Gastrocnemius medialis (tissue), 4 donors: ENCODE data around the gene GFOD1. TPM values are rescaled to one million over a fixed set of nuclear protein-coding genes. Genes with fewer than 3 reads are reported as not detected.
A peak's percentile ranks its signal among the peaks of the same experiment; 100 is the strongest.

Experiments
- ATAC-seq, 2 donors: fragments of 150-250 bp; one replicate each; pipeline ENCODE4 v1.9.1; 2016
- DNase-seq, 2 donors: peaks; one replicate each; pipeline ENCODE4 v3.0.0-alpha.2; 2019
- H3K27ac ChIP-seq, 4 donors: fragments of 200-600 bp; sonication (generic); 1 replicate in 1 of 4; 2 replicates in 3 of 4; pipeline ENCODE4 v1.5.1; 2016 to 2018; ENCODE audit warnings: mild to moderate bottlenecking in 2 of 4, moderate library complexity in 1 of 4
- H3K27me3 ChIP-seq, 3 donors: fragments of 200-600 bp; sonication (generic) in 2 of 3; 1 replicate in 1 of 3; 2 replicates in 2 of 3; pipeline versions ENCODE4 v1.5.1 to v1.6.0; 2016 to 2019; ENCODE audit warnings: mild to moderate bottlenecking in 1 of 3, moderate library complexity in 1 of 3
- H3K36me3 ChIP-seq, 2 donors: fragments of 200-600 bp; sonication (generic) in 1 of 2; one replicate each; pipeline ENCODE4 v1.5.1; 2017 to 2018
- H3K4me1 ChIP-seq, 2 donors: fragments of 200-600 bp; sonication (generic) in 1 of 2; one replicate each; pipeline ENCODE4 v1.5.1; 2016 to 2017; ENCODE audit warnings: mild to moderate bottlenecking in 2 of 2
- H3K4me3 ChIP-seq, 4 donors: fragments of 200-600 bp; sonication (generic) in 3 of 4; 1 replicate in 1 of 4; 2 replicates in 3 of 4; pipeline ENCODE4 v1.5.1; 2016 to 2019; ENCODE audit warnings: mild to moderate bottlenecking in 2 of 4
- H3K9me3 ChIP-seq, 3 donors: fragments of 200-600 bp; sonication (generic) in 2 of 3; 1 replicate in 1 of 3; 2 replicates in 2 of 3; pipeline ENCODE4 v1.5.1; 2016 to 2019
- CTCF ChIP-seq, 5 experiments: fragments of 450-650 bp in 3 of 5; fragments of 200-600 bp in 2 of 5; sonication (generic) in 2 of 5; IDR thresholded peaks in 4 of 5; conservative IDR thresholded peaks in 1 of 5; 1 replicate in 4 of 5; 2 replicates in 1 of 5; pipeline ENCODE4 v1.5.1; 2016 to 2019; ENCODE audit warnings: antibody characterized with exemption in 5 of 5, mild to moderate bottlenecking in 3 of 5, moderate library complexity in 3 of 5
- POLR2A ChIP-seq, 2 donors: fragments of 450-650 bp; IDR thresholded peaks; one replicate each; pipeline ENCODE4 v1.6.1; 2017; ENCODE audit warnings: antibody characterized with exemption in 2 of 2, mild to moderate bottlenecking in 2 of 2, moderate library complexity in 2 of 2
- in situ Hi-C, 4 donors: fragments of 200-750 bp; cut with MboI; loops; one replicate each; pipeline versions ENCODE4 v1.15.0 to v1.8.0; 2017; ENCODE audit warnings: low sequenced_read_pairs in 4 of 4
- intact Hi-C: fragments of 100-400 bp; cut with DNase I; formaldehyde crosslinking; loops from one replicate; pipeline ENCODE4 v1.15.1; 2023; ENCODE audit warnings: low total_unique reads
- total RNA-seq, 4 donors: library from RNA; depleted of rRNA; stranded (reverse); fragments of >200 nt; gene quantifications; one replicate each; pipeline versions ENCODE4 v1.1.0 to v1.2.3, GENCODE V29; 2016

GFOD1 gene
- total RNA-seq, 4 donors from 2014 or later, result 9.0 to 31.8 (median 16.9) TPM

- TF ChIP-seq POLR2A (IDR thresholded peaks at IDR 0.05) (no peak), CTCF (IDR thresholded peaks at IDR 0.05 in 4 of 5, conservative IDR thresholded peaks at IDR 0.05 in 1 of 5) (no peak)
- H3K4me1 ChIP-seq, result peaks cover 6 to 14% of the 10 kb centered on the region in 2 donors
- in situ Hi-C loops, result loop anchor here in 3 of 4 donors (5.0 to 25.0 kb wide), 3 partner anchors 120 to 197 kb away; no protein-coding TSS in a partner anchor
Measured at GRCh38 chr6:13531956-13532355, 44.6 kb upstream of the GFOD1 start.

DNA sequence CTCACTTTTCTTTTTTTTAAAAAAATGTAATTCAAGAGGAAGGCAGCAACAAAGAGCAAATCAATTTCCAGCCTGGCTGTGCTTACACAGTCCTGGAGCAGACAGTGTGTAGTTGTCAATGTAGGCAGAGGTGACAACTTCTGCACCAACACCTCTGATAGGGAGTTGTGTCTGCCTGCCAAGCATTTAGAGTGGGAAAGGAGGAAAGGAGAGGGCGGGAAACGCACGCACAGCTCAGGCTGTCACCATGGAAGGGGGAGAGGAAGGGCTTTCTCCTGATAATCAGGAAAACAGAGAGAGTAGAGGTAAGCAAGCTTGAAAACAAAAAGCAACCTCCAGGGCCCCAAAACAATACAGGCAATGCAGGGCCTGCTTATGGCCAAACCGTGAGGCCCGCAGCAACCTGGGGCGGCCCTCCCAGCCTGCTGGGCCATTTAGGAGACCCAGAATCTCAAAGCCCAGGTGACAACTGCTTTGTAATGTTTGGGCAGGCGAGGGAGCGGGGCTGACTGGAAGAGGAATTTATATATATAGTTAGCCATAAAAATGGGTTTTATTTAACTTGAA, 41.5 kb upstream of the GFOD1 start:
- TF ChIP-seq CTCF (IDR thresholded peaks at IDR 0.05 in 4 of 5, conservative IDR thresholded peaks at IDR 0.05 in 1 of 5) (no peak), POLR2A (IDR thresholded peaks at IDR 0.05) (no peak)
- Histone ChIP-seq H3K27me3 (no peaks in the 10 kb centered on the region), H3K9me3 (no peaks in the 10 kb centered on the region), H3K4me3 (no peak overlapping the region), H3K27ac (peak overlapping the region; percentile 80 to 100 (median 88)), H3K4me1 (peaks cover 37 to 42% of the 10 kb centered on the region in 2 donors), H3K36me3 (no peaks in the 10 kb centered on the region)
- ATAC-seq (no peak), DNase-seq (no peak)
- in situ Hi-C loops (loop anchor here in 1 of 4 donors (25.0 kb wide), 1 partner anchor 117 kb away; no protein-coding TSS in a partner anchor), intact Hi-C loops (no loop called here)

More at GRCh38 chr6:13531956-13532355, 44.6 kb upstream of the GFOD1 start:
- H3K27ac ChIP-seq, result no peak overlapping the region
- ATAC-seq (no peak), DNase-seq (no peak)
- no peaks in the 10 kb centered on the region for H3K27me3 ChIP-seq
- intact Hi-C loops, result no loop called here
- H3K36me3 ChIP-seq, result no peaks in the 10 kb centered on the region
- no peak overlapping the region for H3K4me3 ChIP-seq
- H3K9me3 ChIP-seq, result no peaks in the 10 kb centered on the region

GRCh38 chr6:13528232-13528631, 40.8 kb upstream of the GFOD1 start:
- intact Hi-C loops, result no loop called here
- Histone ChIP-seq H3K27me3 (no peaks in the 10 kb centered on the region), H3K4me1 (peaks cover 43 to 49% of the 10 kb centered on the region in 2 donors), H3K36me3 (no peaks in the 10 kb centered on the region), H3K27ac (peak overlapping the region; percentile 80 to 100 (median 88)), H3K9me3 (no peaks in the 10 kb centered on the region), H3K4me3 (no peak overlapping the region)
- in situ Hi-C loops, result loop anchor here in 1 of 4 donors (25.0 kb wide), 1 partner anchor 116 kb away; no protein-coding TSS in a partner anchor
- TF ChIP-seq POLR2A (IDR thresholded peaks at IDR 0.05) (no peak), CTCF (IDR thresholded peaks at IDR 0.05 in 4 of 5, conservative IDR thresholded peaks at IDR 0.05 in 1 of 5) (no peak)
- DNase-seq, result no peak
- ATAC-seq, result no peak

DNA sequence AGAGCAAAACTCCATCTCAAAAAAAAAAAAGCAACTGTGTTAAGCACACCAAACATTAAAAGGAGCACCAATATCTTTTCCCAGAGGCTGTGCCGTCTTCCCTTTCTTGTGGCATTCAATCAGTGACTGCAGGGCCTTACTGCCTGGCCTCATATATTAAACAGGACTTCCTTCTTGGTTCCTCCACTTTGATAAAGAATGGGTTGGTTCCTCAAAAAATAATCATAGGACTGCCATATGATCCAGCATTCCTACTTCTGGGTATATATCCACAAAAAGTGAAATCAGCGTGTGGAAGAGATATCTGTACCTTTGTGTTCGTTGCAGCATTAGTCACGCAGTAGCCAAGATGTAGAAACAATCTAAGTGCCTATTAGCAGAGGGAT, 40.3 kb upstream of the GFOD1 start:
- no peak overlapping the region for H3K4me3 ChIP-seq
- H3K27ac ChIP-seq, result peak overlapping the region; percentile 80 to 100 (median 88)
- no peak for TF ChIP-seq POLR2A (IDR thresholded peaks at IDR 0.05)
- no peak for TF ChIP-seq CTCF (IDR thresholded peaks at IDR 0.05 in 4 of 5, conservative IDR thresholded peaks at IDR 0.05 in 1 of 5)
- no peak for DNase-seq
- no peak for ATAC-seq
- peaks cover 43 to 52% of the 10 kb centered on the region in 2 donors for H3K4me1 ChIP-seq
- intact Hi-C loops, result no loop called here
- in situ Hi-C loops, result loop anchor here in 1 of 4 donors (25.0 kb wide), 1 partner anchor 115 kb away; no protein-coding TSS in a partner anchor
- H3K36me3 ChIP-seq, result no peaks in the 10 kb centered on the region
- H3K9me3 ChIP-seq, result no peaks in the 10 kb centered on the region
- H3K27me3 ChIP-seq, result no peaks in the 10 kb centered on the region
